Endothelial cell of umbilical vein (primary cell): ENCODE measurements around the gene STAG1. TPM values are rescaled to one million over a fixed set of nuclear protein-coding genes. Genes with fewer than 3 reads are reported as not detected.
A peak's percentile ranks its signal among the peaks of the same experiment; 100 is the strongest.

ENCODE experiments used
- BruUV-seq: library from RNA; stranded (reverse); fragments of 400-500 nt; replicated peaks from 2 replicates; lab custom pipeline; 2021; lab: Mats Ljungman, UMichigan
- CTCF ChIA-PET: fragments of 300-600, 350-600 bp; sonication (Branson Sonifier 250); formaldehyde crosslinking; loops from one replicate; lab custom pipeline; 2021; ENCODE audit warnings: antibody characterized with exemption, inconsistent platforms; lab: Charles Lee
- POLR2A ChIA-PET: fragments of 300-600, 350-600 bp; sonication (Branson Sonifier 250); formaldehyde crosslinking; loops from one replicate; lab custom pipeline; 2021; ENCODE audit warnings: antibody characterized with exemption, inconsistent platforms; lab: Charles Lee
- DNase-seq: peaks from one replicate; pipeline ENCODE4 v3.0.0-alpha.2; 2011; ENCODE audit warnings: low read depth, low spot score
- FAIRE-seq: peaks from 2 replicates; lab custom pipeline; 2011; peaks lifted over from hg19 to GRCh38; lab: Jason Lieb, UNC
- H2AFZ ChIP-seq: 2 replicates; pipeline ENCODE4 v1.6.0; 2012; ENCODE audit warnings: low read depth, low read length, control low read depth, inconsistent platforms
- H3K27ac ChIP-seq: 2 replicates; pipeline ENCODE4 v1.5.1; 2011; ENCODE audit warnings: low read depth, mild to moderate bottlenecking, control low read depth, low read length, moderate library complexity; ENCODE audit not compliant: insufficient read depth
- H3K27me3 ChIP-seq, 2 experiments: 2 replicates each; pipeline versions ENCODE4 v1.6.0 to v1.6.1; 2011; ENCODE audit warnings: low read length in 2 of 2, mixed read lengths in 1 of 2; ENCODE audit not compliant: control insufficient read depth in 2 of 2, insufficient read depth in 2 of 2
- H3K36me3 ChIP-seq, 2 experiments: 2 replicates in 1 of 2; 3 replicates in 1 of 2; pipeline ENCODE4 v1.5.1; 2011; ENCODE audit warnings: low read length in 2 of 2, mild to moderate bottlenecking in 1 of 2, moderate library complexity in 1 of 2; ENCODE audit not compliant: control insufficient read depth in 2 of 2, insufficient read depth in 2 of 2; ENCODE audit errors: extremely low read depth in 1 of 2
- H3K4me1 ChIP-seq: 3 replicates; pipeline ENCODE4 v1.5.1; 2011; ENCODE audit warnings: mild to moderate bottlenecking, low read length; ENCODE audit not compliant: control insufficient read depth, insufficient read depth; ENCODE audit errors: extremely low read depth
- H3K4me2 ChIP-seq: 2 replicates; pipeline ENCODE4 v1.6.1; 2011; ENCODE audit warnings: low read length, control low read depth, mixed read lengths; ENCODE audit not compliant: insufficient read depth
- H3K4me3 ChIP-seq, 3 experiments: fragments of 200-600 bp in 1 of 3; sonication (generic), shearing (Covaris generic) in 1 of 3; replicated peaks in 1 of 3; 2 replicates each; pipeline ENCODE4 v1.5.1; 2011 to 2016; ENCODE audit warnings: control low read depth in 3 of 3, low read length in 3 of 3, mild to moderate bottlenecking in 2 of 3, inconsistent platforms in 1 of 3, low read depth in 1 of 3, moderate library complexity in 1 of 3; ENCODE audit not compliant: insufficient read depth in 1 of 3
- H3K79me2 ChIP-seq: 2 replicates; pipeline ENCODE4 v1.6.0; 2012; ENCODE audit warnings: low read length, inconsistent platforms; ENCODE audit not compliant: control insufficient read depth, insufficient read depth
- H3K9ac ChIP-seq: replicated peaks from 2 replicates; pipeline ENCODE3; 2011; ENCODE audit warnings: low read length, control low read depth; ENCODE audit not compliant: insufficient read depth; ENCODE audit errors: extremely low read depth
- H3K9me1 ChIP-seq: replicated peaks from 3 replicates; pipeline ENCODE4 v1.6.0; 2011; ENCODE audit warnings: mild to moderate bottlenecking, low read length; ENCODE audit not compliant: control insufficient read depth, insufficient read depth; ENCODE audit errors: extremely low read depth
- H3K9me3 ChIP-seq: replicated peaks from 2 replicates; pipeline ENCODE4 v1.5.1; 2012; ENCODE audit warnings: low read length, inconsistent platforms; ENCODE audit not compliant: control insufficient read depth, insufficient read depth
- H4K20me1 ChIP-seq: replicated peaks from 2 replicates; pipeline ENCODE3; 2011; ENCODE audit warnings: mild to moderate bottlenecking, low read length; ENCODE audit not compliant: control insufficient read depth, insufficient read depth; ENCODE audit errors: extremely low read depth
- CTCF ChIP-seq, 2 donors: IDR thresholded peaks; 1 replicate in 1 of 2; 2 replicates in 1 of 2; pipeline ENCODE4 v1.5.1; 2011; ENCODE audit warnings: low read length in 2 of 2, mild to moderate bottlenecking in 2 of 2, moderate library complexity in 2 of 2, control low read depth in 1 of 2, inconsistent platforms in 1 of 2, low read depth in 1 of 2; ENCODE audit not compliant: insufficient read depth in 1 of 2; ENCODE audit errors: extremely low read depth in 1 of 2
- EZH2 ChIP-seq: IDR thresholded peaks from 2 replicates; pipeline ENCODE4 v1.6.1; 2012; ENCODE audit warnings: borderline replicate concordance, low read depth, mild to moderate bottlenecking, moderate library complexity, low read length, inconsistent platforms; ENCODE audit not compliant: severe bottlenecking
- FOS ChIP-seq: IDR thresholded peaks from 2 replicates; pipeline ENCODE4 v1.6.1; 2011; ENCODE audit warnings: mild to moderate bottlenecking, low read length, moderate library complexity, borderline replicate concordance; ENCODE audit not compliant: insufficient read depth
- GATA2 ChIP-seq: IDR thresholded peaks from 2 replicates; pipeline ENCODE4 v1.7.0; 2011; ENCODE audit warnings: low read depth, mild to moderate bottlenecking, moderate library complexity, mixed read lengths, low read length; ENCODE audit not compliant: insufficient read length, insufficient read depth
- JUN ChIP-seq: IDR thresholded peaks from 2 replicates; pipeline ENCODE4 v1.6.1; 2011; ENCODE audit warnings: borderline replicate concordance, low read depth; ENCODE audit not compliant: insufficient read length, insufficient read depth
- MYC ChIP-seq: IDR thresholded peaks from one replicate; pipeline ENCODE4 v1.6.1; 2011; ENCODE audit warnings: mild to moderate bottlenecking, low read depth, low read length
- POLR2A ChIP-seq: IDR thresholded peaks from 2 replicates; pipeline ENCODE4 v1.6.1; 2012; ENCODE audit warnings: low read depth, mild to moderate bottlenecking, control low read depth, low read length
- POLR2AphosphoS5 ChIP-seq: IDR thresholded peaks from 2 replicates; pipeline ENCODE4 v1.6.1; 2012; ENCODE audit warnings: low read depth, mild to moderate bottlenecking, control low read depth, low read length, moderate library complexity; ENCODE audit not compliant: insufficient read depth
- dilution Hi-C: fragments of 300-500 bp; cut with MboI; formaldehyde crosslinking; loops from one replicate; pipeline ENCODE4 v1.15.0; 2019; ENCODE audit warnings: low sequenced_read_pairs; ENCODE audit not compliant: extremely low pct_ligation_motif_present
- intact Hi-C: fragments of 100-400 bp; cut with micrococcal nuclease; formaldehyde crosslinking; loops from one replicate; pipeline ENCODE4 v1.10.0; 2022
- polyA plus RNA-seq, 4 experiments: library from polyadenylated mRNA; depleted of rRNA in 3 of 4; stranded (reverse) in 3 of 4; unstranded in 1 of 4; fragments of >200 nt; gene quantifications; 2 replicates each; pipeline versions ENCODE4 v1.2.1 to v1.2.3, GENCODE V29; 2011 to 2012; ENCODE audit warnings: missing spikeins in 1 of 4
- total RNA-seq: library from RNA; stranded (reverse); gene quantifications from 2 replicates; pipeline ENCODE4 v1.2.3, GENCODE V29; 2021
- TF ChIP-seq, protein P1 (sequence below): IDR thresholded peaks from 2 replicates; pipeline ENCODE4 v1.6.1; 2011; ENCODE audit not compliant: insufficient read depth, insufficient read length

STAG1 gene
- total and polyA plus RNA-seq, 2 donors (not counting 3 experiments of a cell fraction or from before 2014, with no cell fraction given): 7.4 to 42.1 TPM

DNA sequence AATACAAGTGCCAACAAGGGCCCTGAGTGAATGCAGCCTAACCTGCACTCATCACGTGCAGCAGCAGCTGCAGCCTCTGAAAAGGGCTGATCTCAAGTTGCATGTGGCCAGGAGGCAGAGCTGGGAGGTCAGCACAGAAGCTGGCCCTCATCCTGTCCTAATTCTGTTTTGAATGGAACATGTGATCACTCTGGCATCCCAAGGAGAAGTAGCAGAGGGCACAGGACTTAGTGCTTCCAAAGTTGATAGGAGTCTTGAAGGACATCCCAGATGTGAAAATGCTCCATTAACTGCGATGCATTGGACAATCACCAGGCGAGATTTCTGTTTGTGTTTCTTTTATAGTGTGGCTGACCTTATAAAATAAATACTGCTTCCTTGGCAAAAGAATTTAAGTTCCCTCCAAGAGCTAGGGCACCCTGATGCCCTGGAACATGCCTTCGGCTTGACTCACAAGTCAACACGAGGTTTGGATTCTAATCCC, 31.6 kb upstream of the STAG1 start:
- Histone ChIP-seq H3K9me3 (no peaks in the 10 kb centered on the region), H4K20me1 (no peaks in the 10 kb centered on the region), H3K9ac (no peak overlapping the region), H3K36me3 (no peaks in the 10 kb centered on the region), H3K4me2 (no peak overlapping the region), H3K27me3 (no peaks in the 10 kb centered on the region), H2AFZ (no peak overlapping the region), H3K79me2 (no peaks in the 10 kb centered on the region), H3K4me3 (no peak overlapping the region), H3K9me1 (no peaks in the 10 kb centered on the region), H3K27ac (no peak overlapping the region), H3K4me1 (peaks cover 15% of the 10 kb centered on the region)
- peak; percentile 6 for DNase-seq
- FAIRE-seq: no peak
- no TSS peak for BruUV-seq
- POLR2A ChIA-PET: no interaction called here
- dilution Hi-C loops (no loop called here), intact Hi-C loops (no loop called here)
- CTCF ChIA-PET: interaction anchor here (1.5 kb wide), 1 partner anchor 230 kb away, joined by 3 read pairs; no protein-coding TSS in a partner anchor
- no peak for TF ChIP-seq GATA2
- TF ChIP-seq MYC: no peak
- no peak for TF ChIP-seq POLR2AphosphoS5
- TF ChIP-seq FOS: no peak
- no peak for TF ChIP-seq JUN
- TF ChIP-seq EZH2: no peak
- TF ChIP-seq CTCF (IDR thresholded peaks at IDR 0.05; ENCODE audit: extremely low read depth in 1 of 2, insufficient read depth in 1 of 2, low read depth in 1 of 2, low read length in 2 of 2): no peak
- TF ChIP-seq POLR2A: no peak
- TF ChIP-seq, protein P1, sequence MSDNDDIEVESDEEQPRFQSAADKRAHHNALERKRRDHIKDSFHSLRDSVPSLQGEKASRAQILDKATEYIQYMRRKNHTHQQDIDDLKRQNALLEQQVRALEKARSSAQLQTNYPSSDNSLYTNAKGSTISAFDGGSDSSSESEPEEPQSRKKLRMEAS: no peak
